HG03520 (cell line): Measurements from ENCODE around the gene DNASE1.
A peak's percentile ranks its signal among the peaks of the same experiment; 100 is the strongest.
"Not testable (repeated sequence)": the region's sequence is repeated elsewhere in the genome, so short reads cannot be mapped to it uniquely, and the experiment has no call there.

ENCODE experiments used
- ATAC-seq: cut with Tn5 transposase; IDR thresholded peaks from one replicate; pipeline ENCODE4 v1.9.1; 2021; ENCODE audit warnings: mild to moderate bottlenecking, moderate library complexity; ENCODE audit not compliant: unreplicated experiment

The DNASE1 gene

GRCh38 chr16:3654249-3654991 is at the start of gene DNASE1:
DNASE1 (plus strand) TSS chr16:3654691; CDS start chr16:3655374, 683 bp downstream.
- no peak for ATAC-seq

GRCh38 chr16:3606441-3606840 is 48.0 kb upstream of the DNASE1 start:
- no peak for ATAC-seq

- ATAC-seq = no peak
Observed at GRCh38 chr16:3607161-3607560, 47.3 kb upstream of the DNASE1 start.

GRCh38 chr16:3607634-3608033 is 46.9 kb upstream of the DNASE1 start:
- no peak for ATAC-seq

- ATAC-seq = no peak
Observed at GRCh38 chr16:3608069-3608468, 46.4 kb upstream of the DNASE1 start.

- not testable (repeated sequence) for ATAC-seq
Observed at GRCh38 chr16:3608976-3609375, 45.5 kb upstream of the DNASE1 start.

- ATAC-seq = no peak
Observed at GRCh38 chr16:3609895-3610697, 44.4 kb upstream of the DNASE1 start.

GRCh38 chr16:3610698-3611145 is 43.8 kb upstream of the DNASE1 start:
- ATAC-seq = no peak

- ATAC-seq = peak; percentile 83
Observed at GRCh38 chr16:3611146-3611975, 43.1 kb upstream of the DNASE1 start, which contains the start of gene SLX4. SLX4 (minus strand) TSS chr16:3611606; CDS start chr16:3608964, 2,642 bp downstream.

GRCh38 chr16:3612510-3613466 is 41.7 kb upstream of the DNASE1 start:
- ATAC-seq = no peak

GRCh38 chr16:3618769-3619141 is 35.7 kb upstream of the DNASE1 start:
- no peak for ATAC-seq

GRCh38 chr16:3623642-3624041 is 30.8 kb upstream of the DNASE1 start:
- ATAC-seq = no peak

GRCh38 chr16:3625331-3625730 is 29.2 kb upstream of the DNASE1 start:
- ATAC-seq = no peak

GRCh38 chr16:3625911-3626732 is 28.4 kb upstream of the DNASE1 start:
- ATAC-seq = no peak

- no peak for ATAC-seq
Observed at GRCh38 chr16:3637371-3637923, 17.0 kb upstream of the DNASE1 start.

- ATAC-seq = no peak
Observed at GRCh38 chr16:3638916-3639644, 15.4 kb upstream of the DNASE1 start.

- ATAC-seq = no peak
Observed at GRCh38 chr16:3640207-3640606, 14.3 kb upstream of the DNASE1 start.
